Choroid plexus epithelial cell (primary cell): ENCODE data around the gene ASCC1.

Source experiments
- DNase-seq: peaks from one replicate; pipeline ENCODE4 v3.0.0-alpha.2; 2010; ENCODE audit warnings: low read depth
- H3K4me3 ChIP-seq: 2 replicates; pipeline ENCODE4 v1.5.1; 2011; ENCODE audit warnings: low read depth, mild to moderate bottlenecking, control low read depth, low read length, moderate library complexity
- TF ChIP-seq, protein P1 (sequence below): conservative IDR thresholded peaks from 2 replicates; pipeline ENCODE4 v1.5.1; 2011; ENCODE audit warnings: low read depth, mild to moderate bottlenecking, control low read depth, inconsistent platforms, low read length, moderate library complexity

Gene ASCC1

GRCh38 chr10:72058347-72058898 lies 157.7 kb downstream of the ASCC1 start:
- no peak overlapping the region for H3K4me3 ChIP-seq
- no peak for DNase-seq
- TF ChIP-seq, protein P1, sequence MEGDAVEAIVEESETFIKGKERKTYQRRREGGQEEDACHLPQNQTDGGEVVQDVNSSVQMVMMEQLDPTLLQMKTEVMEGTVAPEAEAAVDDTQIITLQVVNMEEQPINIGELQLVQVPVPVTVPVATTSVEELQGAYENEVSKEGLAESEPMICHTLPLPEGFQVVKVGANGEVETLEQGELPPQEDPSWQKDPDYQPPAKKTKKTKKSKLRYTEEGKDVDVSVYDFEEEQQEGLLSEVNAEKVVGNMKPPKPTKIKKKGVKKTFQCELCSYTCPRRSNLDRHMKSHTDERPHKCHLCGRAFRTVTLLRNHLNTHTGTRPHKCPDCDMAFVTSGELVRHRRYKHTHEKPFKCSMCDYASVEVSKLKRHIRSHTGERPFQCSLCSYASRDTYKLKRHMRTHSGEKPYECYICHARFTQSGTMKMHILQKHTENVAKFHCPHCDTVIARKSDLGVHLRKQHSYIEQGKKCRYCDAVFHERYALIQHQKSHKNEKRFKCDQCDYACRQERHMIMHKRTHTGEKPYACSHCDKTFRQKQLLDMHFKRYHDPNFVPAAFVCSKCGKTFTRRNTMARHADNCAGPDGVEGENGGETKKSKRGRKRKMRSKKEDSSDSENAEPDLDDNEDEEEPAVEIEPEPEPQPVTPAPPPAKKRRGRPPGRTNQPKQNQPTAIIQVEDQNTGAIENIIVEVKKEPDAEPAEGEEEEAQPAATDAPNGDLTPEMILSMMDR = no peak

DNA sequence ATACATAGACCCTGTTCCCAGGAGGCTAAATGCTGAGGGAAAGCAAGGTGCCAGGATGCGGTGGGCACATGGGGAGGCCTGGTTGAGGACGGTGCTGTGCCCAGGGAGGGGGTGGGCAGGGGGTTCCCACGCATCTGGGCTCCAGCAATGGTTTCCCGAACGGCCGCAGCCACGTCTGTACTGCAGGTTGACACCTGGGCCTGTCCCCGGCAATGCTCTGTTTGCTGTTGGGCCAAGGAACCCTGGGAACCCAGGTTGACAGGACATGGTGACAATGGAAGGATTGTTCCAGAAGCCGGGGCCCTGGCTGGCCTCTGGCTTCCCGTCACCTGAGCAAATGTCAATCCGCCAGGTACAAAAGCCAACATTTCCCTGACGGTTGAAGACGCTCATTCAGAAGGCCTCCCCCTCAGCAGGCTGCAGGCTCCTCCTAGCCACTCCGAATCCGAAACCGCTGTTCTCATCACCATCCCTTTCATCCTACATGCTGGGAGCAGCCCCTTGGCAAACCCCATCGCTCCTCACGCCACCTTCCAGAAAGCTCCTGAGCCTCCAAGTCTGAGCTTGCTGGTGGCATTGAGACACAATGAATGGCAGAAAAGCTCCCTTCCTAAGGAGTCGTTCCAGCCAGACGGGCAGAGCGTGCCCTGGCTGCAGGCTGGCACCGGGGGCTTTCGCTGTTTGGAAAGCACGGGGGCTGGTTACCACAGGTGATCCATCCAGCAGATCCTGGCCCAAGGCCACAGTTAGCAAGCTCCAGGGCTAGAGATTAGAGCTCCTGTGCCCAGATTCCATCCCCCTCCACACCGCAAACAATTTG lies 158.9 kb downstream of the ASCC1 start:
- no peak overlapping the region for H3K4me3 ChIP-seq
- DNase-seq = no peak
- TF ChIP-seq, protein P1 = no peak

GRCh38 chr10:72056113-72056512 lies 160.0 kb downstream of the ASCC1 start:
- TF ChIP-seq, protein P1 = no peak
- no peak overlapping the region for H3K4me3 ChIP-seq

DNA sequence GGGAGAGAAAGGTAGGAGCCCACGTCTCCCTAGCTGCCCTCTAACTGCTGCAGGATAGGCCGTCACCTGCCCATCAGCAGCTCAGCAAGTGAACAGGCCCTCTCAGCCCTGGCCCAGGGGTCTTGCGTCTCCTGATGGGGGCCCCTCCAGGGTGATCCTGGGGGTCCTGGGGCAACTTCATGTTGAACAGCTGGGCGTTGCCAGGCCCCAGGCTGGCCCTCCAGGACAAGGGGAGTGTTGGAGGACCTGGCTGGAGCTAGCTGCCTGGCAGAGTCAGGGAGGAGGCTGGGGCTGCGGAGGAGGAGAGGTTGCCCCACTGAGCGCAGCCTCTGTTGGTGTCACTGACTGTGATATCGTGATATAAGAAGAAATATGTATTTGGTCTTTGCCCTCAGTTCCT lies 162.4 kb downstream of the ASCC1 start:
- DNase-seq = no peak
- TF ChIP-seq, protein P1 = no peak
- no peak overlapping the region for H3K4me3 ChIP-seq

More at GRCh38 chr10:72056113-72056512, 160.0 kb downstream of the ASCC1 start:
- no peak for DNase-seq

DNA sequence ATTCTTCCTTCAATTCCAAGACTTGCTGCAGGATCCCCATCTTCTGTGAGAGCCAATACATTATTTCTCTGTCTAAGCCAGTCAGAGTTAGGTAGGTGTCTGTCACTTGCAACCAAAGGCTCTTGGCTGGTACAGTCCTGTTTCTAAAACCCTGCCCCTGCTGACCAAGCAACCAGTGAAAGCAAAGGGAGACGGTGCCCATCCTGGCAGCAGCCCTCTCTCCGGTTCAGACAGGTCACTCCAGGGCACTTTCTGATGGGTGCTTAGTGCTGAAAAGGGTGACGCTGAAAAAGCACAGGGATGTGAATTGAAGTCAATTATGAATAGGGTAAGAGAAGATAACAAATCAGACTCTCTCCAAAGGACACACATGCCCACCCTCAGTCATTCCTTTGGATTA lies 165.2 kb downstream of the ASCC1 start:
- TF ChIP-seq, protein P1 = no peak
- no peak for DNase-seq
- H3K4me3 ChIP-seq = no peak overlapping the region

DNA sequence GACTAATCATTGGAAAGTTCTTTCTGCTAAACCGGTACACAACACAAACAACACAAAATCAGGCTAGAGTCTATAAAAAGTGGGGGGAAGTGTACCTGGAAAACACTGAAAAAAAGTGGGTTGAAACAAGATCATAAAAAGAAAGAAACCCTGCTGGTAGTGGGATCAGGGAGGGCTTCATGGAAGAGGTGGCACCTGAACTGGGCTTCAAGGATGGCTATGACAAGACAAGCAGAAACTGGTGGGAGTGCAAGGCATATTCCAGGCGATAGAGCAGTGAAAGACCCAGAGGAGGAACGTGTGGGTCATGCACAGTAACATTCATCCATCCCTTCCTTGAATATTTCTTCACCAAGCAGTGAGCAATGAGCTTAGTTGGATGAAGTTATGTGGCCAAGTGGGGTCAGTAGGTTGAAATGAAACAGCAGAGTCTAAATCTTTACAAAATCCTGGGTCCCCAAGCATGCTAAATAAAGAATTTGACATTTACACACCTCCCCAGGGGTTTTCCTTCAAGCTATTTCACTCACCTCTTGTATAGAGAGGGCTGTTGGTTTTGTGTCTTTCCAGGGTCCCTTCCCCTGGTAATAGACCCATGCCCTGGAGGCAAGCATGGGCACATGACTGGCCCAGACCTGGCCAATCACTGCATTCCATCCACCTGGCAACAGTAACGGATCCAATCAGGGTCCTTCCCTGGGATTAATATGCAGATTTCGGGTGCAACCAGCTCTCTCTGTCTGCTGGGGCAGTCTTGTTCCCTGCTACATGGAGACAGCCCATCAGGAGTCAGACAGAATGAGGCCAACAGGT lies 165.9 kb downstream of the ASCC1 start:
- no peak overlapping the region for H3K4me3 ChIP-seq
- TF ChIP-seq, protein P1 = no peak
- peak; percentile 54 for DNase-seq
